ENCODE data around the gene GNAT3.

The GNAT3 gene

GRCh38 chr7:80499350-80499953 lies 12.4 kb downstream of the GNAT3 start:
- DNase-seq: no peak

- no peak for DNase-seq
Measured at GRCh38 chr7:80498481-80499349, 13.1 kb downstream of the GNAT3 start.

- no peak for DNase-seq
Measured at GRCh38 chr7:80496586-80496985, 15.3 kb downstream of the GNAT3 start.

- DNase-seq: no peak
Measured at GRCh38 chr7:80493121-80493849, 18.6 kb downstream of the GNAT3 start.

GRCh38 chr7:80491462-80491861 lies 20.4 kb downstream of the GNAT3 start:
- no peak for DNase-seq

GRCh38 chr7:80488851-80489370 lies 23.0 kb downstream of the GNAT3 start:
- DNase-seq: no peak

GRCh38 chr7:80488406-80488805 lies 23.5 kb downstream of the GNAT3 start:
- no peak for DNase-seq

GRCh38 chr7:80485721-80486120 lies 26.1 kb downstream of the GNAT3 start:
- no peak for DNase-seq

GRCh38 chr7:80482950-80483349 lies 28.9 kb downstream of the GNAT3 start:
- DNase-seq: no peak

- no peak for DNase-seq
Measured at GRCh38 chr7:80481196-80481884, 30.5 kb downstream of the GNAT3 start.

GRCh38 chr7:80480566-80480965 lies 31.3 kb downstream of the GNAT3 start:
- no peak for DNase-seq

GRCh38 chr7:80478683-80479082 lies 33.2 kb downstream of the GNAT3 start:
- DNase-seq: no peak

GRCh38 chr7:80476035-80476434 lies 35.8 kb downstream of the GNAT3 start:
- DNase-seq: no peak

GRCh38 chr7:80475383-80475782 lies 36.5 kb downstream of the GNAT3 start:
- DNase-seq: no peak

GRCh38 chr7:80473751-80474150 lies 38.1 kb downstream of the GNAT3 start:
- no peak for DNase-seq

GRCh38 chr7:80472491-80473200 lies 39.2 kb downstream of the GNAT3 start:
- DNase-seq: no peak

- no peak for DNase-seq
Measured at GRCh38 chr7:80468931-80469714, 42.7 kb downstream of the GNAT3 start.

GRCh38 chr7:80467069-80467468 lies 44.8 kb downstream of the GNAT3 start:
- DNase-seq: no peak

GRCh38 chr7:80466636-80467035 lies 45.2 kb downstream of the GNAT3 start:
- DNase-seq: no peak

- no peak for DNase-seq
Measured at GRCh38 chr7:80464211-80464610, 47.7 kb downstream of the GNAT3 start.

GRCh38 chr7:80463272-80463920 lies 48.5 kb downstream of the GNAT3 start:
- DNase-seq: no peak
